ENCODE results near the gene SHQ1.

DNA sequence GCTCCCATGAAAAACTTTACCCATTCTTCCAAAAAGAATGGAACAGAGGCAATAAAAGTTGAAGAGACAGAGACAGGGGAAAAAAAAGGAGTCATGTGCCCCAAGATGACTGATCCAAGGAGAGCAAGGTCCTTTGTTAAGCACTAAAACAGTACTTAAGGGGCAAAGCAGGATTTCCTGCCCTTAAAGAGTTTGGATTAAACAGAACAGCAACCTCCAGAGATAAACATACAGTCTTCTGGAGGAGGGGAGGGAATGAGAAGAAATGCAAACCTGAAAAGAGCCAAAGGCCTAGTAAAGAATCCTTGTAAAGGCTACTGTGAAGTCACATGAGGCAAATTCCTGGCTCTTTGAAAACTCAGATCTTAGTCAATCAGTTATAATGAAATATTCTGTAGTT lies 38.2 kb downstream of the SHQ1 start:
- TF ChIP-seq, protein P1, sequence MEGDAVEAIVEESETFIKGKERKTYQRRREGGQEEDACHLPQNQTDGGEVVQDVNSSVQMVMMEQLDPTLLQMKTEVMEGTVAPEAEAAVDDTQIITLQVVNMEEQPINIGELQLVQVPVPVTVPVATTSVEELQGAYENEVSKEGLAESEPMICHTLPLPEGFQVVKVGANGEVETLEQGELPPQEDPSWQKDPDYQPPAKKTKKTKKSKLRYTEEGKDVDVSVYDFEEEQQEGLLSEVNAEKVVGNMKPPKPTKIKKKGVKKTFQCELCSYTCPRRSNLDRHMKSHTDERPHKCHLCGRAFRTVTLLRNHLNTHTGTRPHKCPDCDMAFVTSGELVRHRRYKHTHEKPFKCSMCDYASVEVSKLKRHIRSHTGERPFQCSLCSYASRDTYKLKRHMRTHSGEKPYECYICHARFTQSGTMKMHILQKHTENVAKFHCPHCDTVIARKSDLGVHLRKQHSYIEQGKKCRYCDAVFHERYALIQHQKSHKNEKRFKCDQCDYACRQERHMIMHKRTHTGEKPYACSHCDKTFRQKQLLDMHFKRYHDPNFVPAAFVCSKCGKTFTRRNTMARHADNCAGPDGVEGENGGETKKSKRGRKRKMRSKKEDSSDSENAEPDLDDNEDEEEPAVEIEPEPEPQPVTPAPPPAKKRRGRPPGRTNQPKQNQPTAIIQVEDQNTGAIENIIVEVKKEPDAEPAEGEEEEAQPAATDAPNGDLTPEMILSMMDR (IDR thresholded peaks at IDR 0.05): no peak
- no peak for TF ChIP-seq EP300 (IDR thresholded peaks at IDR 0.05)

Data from sigmoid colon (tissue), 4 donors.